Metanephros (tissue), 1 donor: ENCODE results near the gene TBX21. TPM values are rescaled to one million over a fixed set of nuclear protein-coding genes. Genes with fewer than 3 reads are reported as not detected.

Source experiments
- total RNA-seq: library from RNA; depleted of rRNA; stranded (reverse); fragments of >200 nt; gene quantifications from one replicate; pipeline ENCODE4 v1.2.3, GENCODE V29; 2014

TBX21 gene
- total RNA-seq = 0.18 TPM

GRCh38 chr17:47733047-47733673, at the start of gene TBX21:
TSS of gene TBX21 (plus strand) at chr17:47733236. CDS start at chr17:47733455, 219 bp downstream.

GRCh38 chr17:47693731-47694580, 39.1 kb upstream of the TBX21 start, which contains the start of gene TBKBP1:
TSS of gene TBKBP1 (plus strand) at chr17:47694161. CDS start at chr17:47696113, 1,952 bp downstream.

Other genes with a start within 250 kb of the TBX21 start
- 118 TPM for gene NPEPPS, start 202.1 kb upstream of the TBX21 start, total RNA-seq
- gene KPNB1, start 83.3 kb upstream of the TBX21 start, total RNA-seq = 174 TPM
- 13.6 TPM for gene TBKBP1, start 39.1 kb upstream of the TBX21 start, total RNA-seq
- gene OSBPL7, start 88.6 kb downstream of the TBX21 start, total RNA-seq = 17.2 TPM
- 31.5 TPM for gene MRPL10, start 98.3 kb downstream of the TBX21 start, total RNA-seq
- gene LRRC46, start 98.4 kb downstream of the TBX21 start, total RNA-seq = 0.35 TPM
- gene SCRN2, start 108.0 kb downstream of the TBX21 start, total RNA-seq = 48.4 TPM
- gene SP6, start 117.9 kb downstream of the TBX21 start, total RNA-seq = 2.3 TPM
- gene SP2, start 163.0 kb downstream of the TBX21 start, total RNA-seq = 5.0 TPM
- 16.1 TPM for gene PNPO, start 208.3 kb downstream of the TBX21 start, total RNA-seq
- 14.5 TPM for gene PRR15L, start 224.6 kb downstream of the TBX21 start, total RNA-seq
- gene CDK5RAP3, start 237.9 kb downstream of the TBX21 start, total RNA-seq = 156 TPM